HepG2 (cell line): Measurements from ENCODE around the gene NSL1. TPM values are rescaled to one million over a fixed set of nuclear protein-coding genes. Genes with fewer than 3 reads are reported as not detected.

Experiments used
- ATAC-seq: fragments of 200-7000 bp; cut with Tn5 transposase; 3 replicates; pipeline ENCODE4 v1.9.1; 2020; ENCODE audit warnings: mild to moderate bottlenecking, moderate library complexity
- BruUV-seq: library from RNA; stranded (reverse); fragments of 400-500 nt; replicated peaks from 2 replicates; lab custom pipeline; 2021; lab: Mats Ljungman, UMichigan
- CTCF ChIA-PET: fragments of 300-600 bp; formaldehyde crosslinking; extraction: SDS; loops from one replicate; lab custom pipeline; 2021; ENCODE audit warnings: low total read pairs, inconsistent platforms, low intra/inter-chr PET ratio; lab: Yijun Ruan, JAX
- POLR2A ChIA-PET: fragments of 350-600 bp; sonication (Branson Sonifier 250); formaldehyde crosslinking; loops from one replicate; lab custom pipeline; 2020; ENCODE audit warnings: antibody characterized with exemption, inconsistent platforms; lab: Yijun Ruan, JAX
- DNase-seq: peaks from one replicate; pipeline ENCODE4 v3.0.0-alpha.2; 2015; ENCODE audit warnings: low spot score
- FAIRE-seq: peaks from 3 replicates; lab custom pipeline; 2011; peaks lifted over from hg19 to GRCh38; lab: Jason Lieb, UNC
- H2AFZ ChIP-seq: one replicate; pipeline ENCODE4 v1.6.1; 2011; ENCODE audit warnings: low read length, inconsistent platforms
- H3K27ac ChIP-seq: fragments of 300-600 bp; 3 replicates; pipeline ENCODE4 v1.8.0; 2011; ENCODE audit warnings: mixed run types, mild to moderate bottlenecking, mixed read lengths, low read length, inconsistent platforms; ENCODE audit not compliant: insufficient read depth; ENCODE audit errors: extremely low read length
- H3K27me3 ChIP-seq, 2 experiments: fragments of 200-600 bp in 1 of 2; 2 replicates in 1 of 2; 3 replicates in 1 of 2; pipeline versions ENCODE4 v1.6.0 to v1.8.0; 2011; ENCODE audit warnings: low read length in 2 of 2, mild to moderate bottlenecking in 2 of 2, moderate library complexity in 2 of 2, inconsistent platforms in 1 of 2; ENCODE audit not compliant: insufficient read depth in 2 of 2, control insufficient read depth in 1 of 2
- H3K36me3 ChIP-seq, 2 experiments: fragments of 200-600 bp in 1 of 2; replicated peaks in 1 of 2; 2 replicates in 1 of 2; 3 replicates in 1 of 2; pipeline versions ENCODE4 v1.5.1 to v1.8.0; 2011; ENCODE audit warnings: low read length in 2 of 2, inconsistent platforms in 1 of 2; ENCODE audit not compliant: insufficient read depth in 2 of 2, control insufficient read depth in 1 of 2
- H3K4me1 ChIP-seq: 2 replicates; pipeline ENCODE4 v1.5.1; 2012; ENCODE audit warnings: low read length, inconsistent platforms; ENCODE audit not compliant: insufficient read depth
- H3K4me2 ChIP-seq: 2 replicates; pipeline ENCODE4 v1.6.0; 2011; ENCODE audit warnings: low read depth, low read length, inconsistent platforms
- H3K4me3 ChIP-seq, 3 experiments: fragments of 200-600 bp in 1 of 3; sonication (generic), shearing (Covaris generic) in 1 of 3; replicated peaks in 1 of 3; 2 replicates each; pipeline ENCODE4 v1.5.1; 2011 to 2016; ENCODE audit warnings: low read length in 3 of 3, inconsistent platforms in 2 of 3, low read depth in 2 of 3, mild to moderate bottlenecking in 2 of 3, control low read depth in 1 of 3, mixed read lengths in 1 of 3; ENCODE audit not compliant: insufficient read depth in 1 of 3
- H3K79me2 ChIP-seq: one replicate; pipeline ENCODE4 v1.6.1; 2011; ENCODE audit warnings: low read length, inconsistent platforms; ENCODE audit not compliant: insufficient read depth
- H3K9ac ChIP-seq: 2 replicates; pipeline ENCODE4 v1.6.0; 2011; ENCODE audit warnings: mild to moderate bottlenecking, low read depth, low read length, inconsistent platforms; ENCODE audit not compliant: insufficient read depth
- H3K9me3 ChIP-seq: 2 replicates; pipeline ENCODE4 v1.5.1; 2012; ENCODE audit warnings: mild to moderate bottlenecking, low read length
- H4K20me1 ChIP-seq: 2 replicates; pipeline ENCODE4 v1.6.0; 2011; ENCODE audit warnings: inconsistent platforms, mild to moderate bottlenecking, low read length, moderate library complexity; ENCODE audit not compliant: insufficient read depth
- ARID3A ChIP-seq: IDR thresholded peaks from 2 replicates; pipeline ENCODE4 v1.6.1; 2012; ENCODE audit warnings: low read depth, low read length, improper control_type of control experiment
- CC2D1A ChIP-seq: sonication (generic); formaldehyde crosslinking; IDR thresholded peaks from 2 replicates; pipeline ENCODE4 v1.8.1; 2023; ENCODE audit warnings: mild to moderate bottlenecking, missing genetic modification reagents
- EP300 ChIP-seq, 3 experiments: sonication (generic) in 1 of 3; formaldehyde crosslinking in 1 of 3; IDR thresholded peaks; 2 replicates each; pipeline versions ENCODE4 v1.5.1 to v1.6.1; 2011 to 2020; ENCODE audit warnings: low read depth in 2 of 3, low read length in 2 of 3, borderline replicate concordance in 1 of 3, improper control_type of control experiment in 1 of 3, mild to moderate bottlenecking in 1 of 3, missing genetic modification reagents in 1 of 3, moderate library complexity in 1 of 3
- IRF9 ChIP-seq: sonication (generic); formaldehyde crosslinking; IDR thresholded peaks from 2 replicates; pipeline ENCODE4 v1.8.0; 2022; ENCODE audit warnings: missing genetic modification reagents, mild to moderate bottlenecking, borderline replicate concordance
- KLF16 ChIP-seq, 2 experiments: sonication (generic) in 1 of 2; formaldehyde crosslinking in 1 of 2; IDR thresholded peaks; 2 replicates each; pipeline versions ENCODE4 v1.6.1 to v1.8.0; 2016 to 2023; ENCODE audit warnings: missing genetic modification reagents in 2 of 2, missing compliant biosample characterization in 1 of 2
- MIXL1 ChIP-seq: IDR thresholded peaks from 2 replicates; pipeline ENCODE4 v1.6.1; 2016
- MLX ChIP-seq: IDR thresholded peaks from 2 replicates; pipeline ENCODE4 v1.6.1; 2016
- MYPOP ChIP-seq: sonication (generic); formaldehyde crosslinking; IDR thresholded peaks from 2 replicates; pipeline ENCODE4 v1.8.1; 2023; ENCODE audit warnings: mild to moderate bottlenecking, moderate library complexity, missing genetic modification reagents
- NONO ChIP-seq, 2 experiments: fragments of 450-650 bp in 1 of 2; sonication (generic) in 1 of 2; formaldehyde crosslinking in 1 of 2; IDR thresholded peaks in 1 of 2; conservative IDR thresholded peaks in 1 of 2; 2 replicates each; pipeline versions ENCODE4 v1.6.1 to v1.8.0; 2017 to 2022; ENCODE audit warnings: mild to moderate bottlenecking in 1 of 2, missing genetic modification reagents in 1 of 2, moderate library complexity in 1 of 2
- SMYD3 ChIP-seq: sonication (generic); formaldehyde crosslinking; IDR thresholded peaks from 2 replicates; pipeline ENCODE4 v1.8.1; 2023; ENCODE audit warnings: mild to moderate bottlenecking, missing genetic modification reagents
- TEAD3 ChIP-seq: optimal IDR thresholded peaks from 2 replicates; pipeline ENCODE3; 2016; ENCODE audit warnings: borderline replicate concordance
- ZBTB2 ChIP-seq: sonication (generic); formaldehyde crosslinking; IDR thresholded peaks from 2 replicates; pipeline ENCODE4 v1.8.0; 2022; ENCODE audit warnings: low read depth, missing genetic modification reagents
- ZNF17 ChIP-seq: sonication (generic); formaldehyde crosslinking; IDR thresholded peaks from 2 replicates; pipeline ENCODE4 v1.5.0; 2020; ENCODE audit warnings: mild to moderate bottlenecking, missing genetic modification reagents
- ZNF644 ChIP-seq: IDR thresholded peaks from 2 replicates; pipeline ENCODE4 v1.6.1; 2016; ENCODE audit warnings: low read depth
- WGBS: methylation state at CpG from one replicate; pipeline ENCODE4 v1.1.6; 2017; ENCODE audit warnings: low lambda C conversion rate; 5-methylcytosine and 5-hydroxymethylcytosine counted together
- in situ Hi-C: cut with HindIII; loops from 2 replicates; pipeline ENCODE4 v1.10.0; 2017; ENCODE audit warnings: low pct_unique_long_range_greater_than_20kb; ENCODE audit not compliant: extremely low pct_ligation_motif_present
- intact Hi-C: fragments of 100-400 bp; cut with micrococcal nuclease; formaldehyde crosslinking; loops from one replicate; pipeline ENCODE4 v1.10.0; 2022; ENCODE audit not compliant: unreplicated experiment
- polyA plus RNA-seq, 8 experiments: library from polyadenylated mRNA; depleted of rRNA in 3 of 8; stranded (reverse) in 7 of 8; unstranded in 1 of 8; fragments of >200 nt; fragmentation: Illumina TruSeq in 4 of 8; extraction: Trizol in 4 of 8; gene quantifications; 2 replicates each; pipeline versions ENCODE4 v1.2.1 to v1.2.3, GENCODE V29; 2011 to 2016; ENCODE audit warnings: low read depth in 4 of 8, missing spikeins in 1 of 8, mixed read lengths in 1 of 8; ENCODE audit not compliant: insufficient read depth in 1 of 8
- total RNA-seq, 5 experiments: library from RNA; depleted of rRNA; stranded (reverse); fragments of >200 nt; fragmentation: Illumina TruSeq; extraction: Trizol; gene quantifications; 2 replicates each; pipeline ENCODE4 v1.2.3, GENCODE V29; 2016; ENCODE audit warnings: low read depth in 1 of 5

NSL1 gene
- total and polyA plus RNA-seq, 2 of the 13 experiments (the other 11 are each of a cell fraction or from before 2014, with no cell fraction given) = 34.5 to 77.4 TPM

- TF ChIP-seq EP300 (IDR thresholded peaks at IDR 0.05; ENCODE audit: low read depth in 2 of 2, low read length in 2 of 2) = peak in 1 of 2 experiments; percentile 7; a peak in 1 of 4 replicates
- TF ChIP-seq EP300 (CRISPR knock-in tag; IDR thresholded peaks at IDR 0.05; ENCODE audit: borderline replicate concordance) = no peak
Observed at GRCh38 chr1:212819726-212820125, 28.1 kb upstream of the NSL1 start (continued).

GRCh38 chr1:212816567-212817278 is 25.1 kb upstream of the NSL1 start:
- in situ Hi-C loops (loop anchor here (5.0 to 10.0 kb wide), 2 partner anchors 41 to 178 kb away; partner anchors contain the start of gene FLVCR1), intact Hi-C loops (loop anchor here (1.0 to 10.0 kb wide), 4 partner anchors 24 to 178 kb away; no protein-coding TSS in a partner anchor)
- peak; percentile 84 for ATAC-seq
- Histone ChIP-seq H3K79me2 (no peaks in the 10 kb centered on the region), H3K9ac (peak overlapping the region; percentile 19; the same call in 1 of the 2 replicates), H4K20me1 (no peaks in the 10 kb centered on the region), H3K4me3 (no peak overlapping the region; a peak in 1 of 6 replicates), H2AFZ (no peak overlapping the region), H3K4me2 (peak overlapping the region; percentile 2; the same call in 1 of the 2 replicates), H3K9me3 (no peaks in the 10 kb centered on the region), H3K36me3 (no peaks in the 10 kb centered on the region), H3K4me1 (peaks cover 54% of the 10 kb centered on the region), H3K27me3 (no peaks in the 10 kb centered on the region), H3K27ac (peak overlapping the region; percentile 78)
- peak; percentile 58 for FAIRE-seq
- 44% methylated on average over 3 of the region's 3 CpGs for WGBS
- POLR2A ChIA-PET = interaction anchor here (2.3 to 4.3 kb wide), 4 partner anchors 11 to 41 kb away, joined by 10 to 32 read pairs (median 21); partner anchors contain the start of genes FLVCR1, NSL1 and TATDN3
- CTCF ChIA-PET = no interaction called here
- peak; percentile 93 for DNase-seq
- no TSS peak for BruUV-seq
- TF ChIP-seq SMYD3 (peak; percentile 43; the same call in 1 of the 2 replicates), NONO (IDR thresholded peaks at IDR 0.05) (no peak), NONO (CRISPR knock-in tag; conservative IDR thresholded peaks at IDR 0.05) (0 out of 2 replicates have a peak, but pooled peaks have one; percentile 38), MLX (no peak), MIXL1 (peak; percentile 86), KLF16 (CRISPR knock-in tag; IDR thresholded peaks at IDR 0.05) (peak in 1 of 2 experiments; percentile 39; a peak in 1 of 4 replicates), ZBTB2 (CRISPR knock-in tag) (no peak), ZNF17 (CRISPR knock-in tag) (no peak), ZNF644 (CRISPR knock-in tag) (peak; percentile 83), TEAD3 (peak; percentile 42), IRF9 (CRISPR knock-in tag) (no peak), CC2D1A (CRISPR knock-in tag) (no peak), ARID3A (peak; percentile 95), MYPOP (CRISPR knock-in tag) (no peak)
